ENCODE data around the gene SURF4.

Gene SURF4

DNA sequence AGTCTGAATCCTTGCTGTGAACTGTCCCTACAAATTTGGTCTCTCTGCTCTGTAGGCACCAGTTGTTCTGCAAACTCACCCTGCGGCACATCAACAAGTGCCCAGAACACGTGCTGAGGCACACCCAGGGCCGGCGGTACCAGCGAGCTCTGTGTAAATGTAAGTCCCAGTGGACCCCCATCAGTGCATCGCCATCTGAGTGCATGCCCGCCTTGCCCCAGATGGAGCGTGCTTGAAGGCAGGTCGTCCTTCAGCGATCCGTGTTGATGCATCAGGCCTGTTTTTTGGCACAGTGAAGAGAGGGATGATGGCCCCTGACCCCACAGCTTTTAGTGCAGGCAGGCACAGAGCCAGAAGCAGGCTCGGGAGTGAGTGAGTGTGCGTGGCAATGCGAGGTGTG is 18.2 kb downstream of the SURF4 start:
- H3K4me3 ChIP-seq = peak overlapping the region in 2 of 7 experiments; percentile 82 to 85
- H3K27ac ChIP-seq = peak overlapping the region in 3 of 21 experiments; percentile 85 to 89 (median 88)

DNA sequence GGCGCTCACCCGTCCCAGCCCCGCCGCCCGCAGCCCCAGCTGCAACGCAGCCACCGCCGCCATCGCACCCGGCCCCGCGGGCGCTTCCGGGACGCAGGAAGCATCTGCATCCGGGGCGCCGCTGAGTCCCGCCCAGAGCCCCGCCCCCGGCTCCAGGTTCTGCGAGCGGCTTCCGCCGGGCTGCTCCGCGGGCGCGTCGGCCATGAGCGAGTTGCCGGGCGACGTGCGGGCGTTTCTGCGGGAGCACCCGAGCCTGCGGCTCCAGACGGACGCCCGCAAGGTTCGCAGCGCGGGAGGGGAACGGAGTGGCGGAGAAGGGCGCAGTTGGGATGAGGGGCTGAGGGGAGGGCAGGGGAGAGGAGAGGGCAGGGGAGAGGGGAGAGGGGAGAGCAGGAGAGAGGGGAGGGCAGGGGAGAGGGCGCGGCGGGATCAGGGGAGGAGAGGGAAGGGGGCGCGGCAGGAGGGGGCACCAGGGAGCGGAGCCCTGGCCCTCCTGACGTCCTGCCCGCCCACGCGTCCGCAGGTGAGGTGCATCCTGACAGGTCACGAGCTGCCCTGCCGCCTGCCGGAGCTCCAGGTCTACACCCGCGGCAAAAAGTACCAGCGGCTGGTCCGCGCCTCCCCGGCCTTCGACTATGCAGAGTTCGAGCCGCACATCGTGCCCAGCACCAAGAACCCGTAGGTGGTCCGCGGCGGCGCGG is 19.3 kb downstream of the SURF4 start, which contains the start of the genes SURF1 and SURF2:
TSS of gene SURF1 (minus strand) at position 97 of the 701 bp plus-strand sequence. CDS start at position 63, 34 bp downstream.
TSS of gene SURF2 (plus strand) at position 160 of the 701 bp plus-strand sequence. CDS start at position 203, 43 bp downstream.
- Histone ChIP-seq H3K4me3 (peak within 1 kb of the TSS; percentile 63 to 85 (median 77)), H3K27ac (peak within 1 kb of the TSS; percentile 59 to 89 (median 85))

GRCh38 chr9:133355881-133356357 is 19.9 kb downstream of the SURF4 start:
- Histone ChIP-seq H3K4me3 (peak overlapping the region; percentile 63 to 85 (median 77)), H3K27ac (peak overlapping the region; percentile 27 to 89 (median 85))

GRCh38 chr9:133354766-133355165 is 21.1 kb downstream of the SURF4 start:
- H3K27ac ChIP-seq = peak overlapping the region in 2 of 21 experiments; percentile 14 to 85
- no peak overlapping the region for H3K4me3 ChIP-seq

DNA sequence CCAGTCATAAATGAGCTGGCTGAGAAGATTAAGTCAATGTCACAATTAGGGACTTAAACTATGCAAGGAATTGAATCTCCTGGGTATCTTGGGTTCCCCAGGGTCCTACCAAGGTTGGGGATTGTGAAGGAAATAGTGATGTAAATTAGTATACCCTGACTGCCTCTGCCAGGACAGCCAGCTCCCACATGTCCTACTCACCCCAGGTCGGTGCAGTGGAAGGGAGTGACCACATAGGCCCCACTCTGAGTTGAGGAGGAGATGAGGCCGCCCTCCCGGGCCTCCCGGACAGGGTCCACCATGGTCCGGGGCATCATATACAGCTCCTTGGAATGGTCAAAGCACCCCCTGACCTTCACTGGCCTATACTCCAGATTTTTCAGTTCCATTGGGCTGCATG is 22.3 kb downstream of the SURF4 start:
- H3K27ac ChIP-seq = peak overlapping the region in 1 of 21 experiments; percentile 4

GRCh38 chr9:133352635-133353340 is 23.1 kb downstream of the SURF4 start:
- H3K27ac ChIP-seq = peak overlapping the region in 1 of 21 experiments; percentile 4
- no peak overlapping the region for H3K4me3 ChIP-seq

More for the DNA sequence above, 22.3 kb downstream of the SURF4 start:
- H3K4me3 ChIP-seq = no peak overlapping the region

DNA sequence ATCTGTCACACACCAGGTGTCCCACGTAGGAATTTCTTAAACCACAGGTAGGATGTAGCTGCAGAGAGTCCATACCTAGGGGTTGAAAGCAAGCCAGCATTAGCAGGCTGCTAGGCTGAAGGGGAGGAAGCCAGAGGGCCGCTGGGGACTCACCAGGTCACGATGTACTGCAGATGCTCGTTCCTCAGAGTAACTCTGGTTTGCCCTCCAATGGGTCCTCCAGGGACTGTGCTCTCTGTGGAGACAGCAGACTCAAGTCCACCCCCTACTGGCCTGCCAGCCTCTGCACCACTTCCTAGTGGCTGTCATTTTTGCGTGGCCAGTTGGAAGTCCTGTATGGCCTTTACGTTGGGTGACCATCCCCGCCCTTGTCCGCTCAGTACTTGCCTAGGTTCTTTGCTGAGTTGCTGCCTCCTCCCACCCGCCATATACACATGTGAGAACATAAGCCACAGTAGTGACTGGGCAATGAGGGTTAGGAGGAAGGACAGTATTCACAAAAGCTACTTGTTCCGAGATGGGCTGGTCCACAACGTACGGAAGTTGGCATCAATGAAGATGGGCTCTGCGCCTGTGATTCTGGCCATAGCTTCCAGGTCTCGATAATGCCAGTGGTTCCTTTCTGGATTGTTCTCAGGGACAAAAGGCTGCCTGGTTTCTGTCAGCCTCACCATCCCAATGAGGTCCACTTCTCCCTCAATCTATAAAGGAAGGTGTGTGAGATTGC is 23.8 kb downstream of the SURF4 start:
- Histone ChIP-seq H3K4me3 (no peak overlapping the region), H3K27ac (no peak overlapping the region)

DNA sequence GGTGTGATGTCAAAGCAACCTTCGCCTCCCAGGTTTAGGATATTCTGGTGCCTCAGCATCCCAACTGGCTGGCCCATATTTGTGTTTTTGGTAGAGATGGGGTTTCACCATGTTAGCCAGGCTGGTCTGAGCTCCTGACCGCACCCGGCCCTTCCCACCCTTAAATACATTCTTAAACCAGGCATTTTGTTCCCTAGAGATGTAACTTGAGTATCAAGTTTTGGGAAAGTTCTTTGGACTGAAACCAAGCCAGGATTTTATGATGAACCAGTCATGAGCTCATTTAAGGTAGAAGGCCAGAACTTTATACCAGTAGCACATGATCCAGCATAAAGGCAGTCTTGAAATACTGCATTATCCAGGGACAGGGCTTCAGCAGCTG is 24.3 kb downstream of the SURF4 start:
- H3K27ac ChIP-seq = no peak overlapping the region
- H3K4me3 ChIP-seq = no peak overlapping the region

DNA sequence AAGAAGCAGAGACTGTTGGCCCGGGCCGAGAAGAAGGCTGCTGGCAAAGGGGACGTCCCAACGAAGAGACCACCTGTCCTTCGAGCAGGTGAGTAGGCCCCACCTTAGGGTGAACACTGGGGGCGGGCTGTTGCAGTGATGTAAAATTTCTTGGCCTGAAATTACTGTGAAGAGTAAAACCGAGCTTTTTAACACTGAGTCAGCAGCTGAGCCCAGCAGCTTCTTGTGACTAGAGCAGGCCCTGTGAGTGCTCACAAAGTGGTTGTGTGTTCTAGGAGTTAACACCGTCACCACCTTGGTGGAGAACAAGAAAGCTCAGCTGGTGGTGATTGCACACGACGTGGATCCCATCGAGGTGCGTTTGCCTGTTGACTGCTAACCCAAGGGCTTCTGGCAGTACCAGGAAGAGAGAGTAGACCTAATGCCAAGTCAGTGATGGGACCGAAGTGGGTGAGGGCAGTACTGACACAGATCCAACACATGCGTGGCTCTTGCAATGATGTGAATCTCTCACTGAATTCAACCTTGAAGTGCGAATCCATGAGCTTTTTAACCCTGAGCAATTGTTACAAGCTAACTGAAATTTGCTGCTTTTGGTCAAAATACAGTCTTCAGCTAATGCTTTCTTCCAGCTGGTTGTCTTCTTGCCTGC is 25.8 kb downstream of the SURF4 start:
- H3K4me3 ChIP-seq = no peak overlapping the region

DNA sequence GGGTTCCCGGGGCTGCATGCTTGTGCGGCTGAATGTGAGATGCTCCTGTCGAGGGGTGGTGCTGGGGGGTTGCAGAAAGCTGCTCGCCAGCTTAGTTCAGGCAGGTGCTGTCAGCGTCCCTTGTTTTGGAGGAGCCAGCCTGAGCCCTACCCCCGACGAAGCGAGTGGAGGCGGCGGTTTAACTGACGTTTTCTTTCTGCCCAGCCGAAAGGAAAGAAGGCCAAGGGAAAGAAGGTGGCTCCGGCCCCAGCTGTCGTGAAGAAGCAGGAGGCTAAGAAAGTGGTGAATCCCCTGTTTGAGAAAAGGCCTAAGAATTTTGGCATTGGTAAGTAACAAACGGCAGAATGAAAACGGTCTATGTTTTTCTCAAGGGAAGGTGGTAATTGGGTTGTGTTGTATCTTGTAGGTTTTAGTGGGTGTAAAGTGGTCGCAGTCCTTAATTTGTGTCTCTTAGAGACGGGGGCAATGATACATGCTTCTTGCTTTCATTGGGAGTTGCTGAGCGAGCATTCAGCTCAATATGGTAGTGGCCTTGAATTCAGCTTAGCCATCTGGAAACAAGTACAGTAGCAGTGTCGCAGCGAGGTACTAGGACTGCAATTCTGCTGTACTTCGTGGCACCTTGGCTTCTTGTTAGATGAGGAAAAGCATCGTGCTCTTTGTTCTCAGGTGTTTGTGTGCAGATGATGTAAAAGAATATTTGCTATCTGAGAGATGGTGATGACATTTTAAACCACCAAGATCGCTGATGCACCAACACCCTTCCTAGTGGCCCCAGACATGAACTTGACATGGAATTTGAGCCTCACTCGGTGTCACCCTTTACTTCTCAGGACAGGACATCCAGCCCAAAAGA is 26.9 kb downstream of the SURF4 start:
- peak overlapping the region; percentile 75 to 99 (median 95) for H3K27ac ChIP-seq
- peak overlapping the region; percentile 61 to 99 (median 89) for H3K4me3 ChIP-seq

More for the DNA sequence above, 25.8 kb downstream of the SURF4 start:
- H3K27ac ChIP-seq = peak overlapping the region in 1 of 21 experiments; percentile 98

GRCh38 chr9:133347985-133348717 is 27.7 kb downstream of the SURF4 start, which contains the start of the genes MED22 and RPL7A:
Gene MED22, minus strand, starts transcription at chr9:133348131. Its CDS starts 1,469 bp downstream, at chr9:133346662.
Gene RPL7A, plus strand, starts transcription at chr9:133348218. Its CDS starts 26 bp downstream, at chr9:133348244.
- Histone ChIP-seq H3K4me3 (peak within 1 kb of the TSS; percentile 61 to 99 (median 89)), H3K27ac (peak within 1 kb of the TSS; percentile 75 to 99 (median 95))

GRCh38 chr9:133347515-133347984 is 28.3 kb downstream of the SURF4 start:
- Histone ChIP-seq H3K4me3 (peak overlapping the region; percentile 61 to 99 (median 89)), H3K27ac (peak overlapping the region; percentile 44 to 99 (median 95))

GRCh38 chr9:133346021-133346785 is 29.7 kb downstream of the SURF4 start:
- H3K4me3 ChIP-seq = peak overlapping the region; percentile 61 to 99 (median 89)
- peak overlapping the region in 13 of 21 experiments; percentile 92 to 99 (median 98) for H3K27ac ChIP-seq

- Histone ChIP-seq H3K27ac (no peak overlapping the region), H3K4me3 (no peak overlapping the region)
These were observed 30.3 kb downstream of the SURF4 start for GRCh38 chr9:133345596-133345995.

- Histone ChIP-seq H3K4me3 (no peak overlapping the region), H3K27ac (no peak overlapping the region)
These were observed 30.9 kb downstream of the SURF4 start for GRCh38 chr9:133344979-133345378.

GRCh38 chr9:133344071-133344470 is 31.8 kb downstream of the SURF4 start:
- no peak overlapping the region for H3K27ac ChIP-seq
- H3K4me3 ChIP-seq = no peak overlapping the region

DNA sequence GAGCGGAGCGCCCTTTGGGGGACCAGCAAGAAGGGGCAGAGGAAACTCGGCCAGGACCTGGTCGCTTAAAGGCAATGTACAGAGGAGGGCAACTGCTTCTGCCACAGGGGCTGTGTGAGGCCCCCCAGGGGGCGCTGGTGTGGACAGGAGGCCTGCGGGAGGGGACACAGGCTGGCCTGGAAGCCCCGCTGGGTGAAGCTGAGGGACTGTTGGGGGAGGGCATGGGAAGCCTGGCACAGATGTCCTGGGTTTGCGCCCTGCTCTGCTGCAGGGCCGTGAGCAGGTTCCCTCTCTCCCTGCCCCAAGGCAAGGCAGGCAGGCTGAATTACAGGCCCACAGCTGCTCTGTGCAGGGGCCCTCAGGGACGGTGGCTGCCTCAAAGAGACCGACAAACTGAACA is 33.3 kb downstream of the SURF4 start:
- no peak overlapping the region for H3K4me3 ChIP-seq
- peak overlapping the region in 5 of 21 experiments; percentile 3 to 74 (median 35) for H3K27ac ChIP-seq

All from skin epidermis (tissue), 12 donors.